Keratinocyte (primary cell): Measurements from ENCODE around the gene GRAMD1B. TPM values are rescaled to one million over a fixed set of nuclear protein-coding genes. Genes with fewer than 3 reads are reported as not detected.

Source experiments
- DNase-seq: peaks from one replicate; pipeline ENCODE4 v3.0.0-alpha.2; 2011; ENCODE audit warnings: low read depth, missing footprints, low spot score
- FAIRE-seq: peaks from 2 replicates; lab custom pipeline; 2011; peaks lifted over from hg19 to GRCh38; lab: Jason Lieb, UNC
- H2AFZ ChIP-seq: 2 replicates; pipeline ENCODE4 v1.6.0; 2012; ENCODE audit warnings: low read length, control low read depth, inconsistent platforms; ENCODE audit not compliant: control insufficient read depth
- H3K27ac ChIP-seq: 2 replicates; pipeline ENCODE4 v1.5.1; 2011; ENCODE audit warnings: low read length; ENCODE audit not compliant: control insufficient read depth, insufficient read depth
- H3K27me3 ChIP-seq: 3 replicates; pipeline ENCODE4 v1.6.0; 2011; ENCODE audit warnings: low read length; ENCODE audit not compliant: control insufficient read depth, insufficient read depth; ENCODE audit errors: extremely low read depth
- H3K36me3 ChIP-seq, 2 experiments: 2 replicates in 1 of 2; 3 replicates in 1 of 2; pipeline ENCODE4 v1.5.1; 2011; ENCODE audit warnings: low read length in 2 of 2, mild to moderate bottlenecking in 1 of 2; ENCODE audit not compliant: control insufficient read depth in 2 of 2, insufficient read depth in 2 of 2; ENCODE audit errors: extremely low read depth in 1 of 2
- H3K4me1 ChIP-seq: 3 replicates; pipeline ENCODE4 v1.5.1; 2011; ENCODE audit warnings: low read length; ENCODE audit not compliant: control insufficient read depth, insufficient read depth; ENCODE audit errors: extremely low read depth
- H3K4me2 ChIP-seq: 3 replicates; pipeline ENCODE4 v1.6.0; 2011; ENCODE audit warnings: low read depth, low read length; ENCODE audit not compliant: control insufficient read depth, insufficient read depth; ENCODE audit errors: extremely low read depth
- H3K4me3 ChIP-seq, 3 experiments: fragments of 200-600 bp in 1 of 3; sonication (generic) in 1 of 3; 2 replicates in 2 of 3; 3 replicates in 1 of 3; pipeline ENCODE4 v1.5.1; 2011 to 2016; ENCODE audit warnings: low read length in 3 of 3, mild to moderate bottlenecking in 3 of 3, control low read depth in 2 of 3, inconsistent platforms in 1 of 3, low read depth in 1 of 3, mixed read lengths in 1 of 3, mixed run types in 1 of 3, moderate library complexity in 1 of 3; ENCODE audit not compliant: control insufficient read depth in 2 of 3, insufficient read depth in 2 of 3; ENCODE audit errors: extremely low read depth in 1 of 3
- H3K79me2 ChIP-seq: 2 replicates; pipeline ENCODE4 v1.6.0; 2012; ENCODE audit warnings: low read length; ENCODE audit not compliant: control insufficient read depth, insufficient read depth
- H3K9ac ChIP-seq: 3 replicates; pipeline ENCODE4 v1.6.0; 2011; ENCODE audit warnings: low read length; ENCODE audit not compliant: control insufficient read depth, insufficient read depth; ENCODE audit errors: extremely low read depth
- H3K9me1 ChIP-seq: 3 replicates; pipeline ENCODE4 v1.6.0; 2011; ENCODE audit warnings: low read length; ENCODE audit not compliant: control insufficient read depth, insufficient read depth; ENCODE audit errors: extremely low read depth
- H3K9me3 ChIP-seq: 2 replicates; pipeline ENCODE4 v1.5.1; 2012; ENCODE audit warnings: low read depth, low read length; ENCODE audit not compliant: control insufficient read depth
- H4K20me1 ChIP-seq: 3 replicates; pipeline ENCODE4 v1.6.0; 2011; ENCODE audit warnings: low read length; ENCODE audit not compliant: control insufficient read depth, insufficient read depth; ENCODE audit errors: extremely low read depth
- CTCF ChIP-seq, 3 experiments: IDR thresholded peaks in 1 of 3; conservative IDR thresholded peaks in 1 of 3; optimal IDR thresholded peaks in 1 of 3; 2 replicates in 2 of 3; 3 replicates in 1 of 3; pipeline versions ENCODE3 to v1.5.1; 2011; ENCODE audit warnings: low read length in 3 of 3, mild to moderate bottlenecking in 3 of 3, moderate library complexity in 2 of 3, control low read depth in 1 of 3, inconsistent platforms in 1 of 3; ENCODE audit not compliant: insufficient read depth in 2 of 3; ENCODE audit errors: extremely low read depth in 1 of 3
- EZH2 ChIP-seq: IDR thresholded peaks from one replicate; pipeline ENCODE4 v1.6.1; 2012; ENCODE audit warnings: inconsistent platforms, mild to moderate bottlenecking, low read length, moderate library complexity
- dilution Hi-C: fragments of 300-500 bp; cut with MboI; formaldehyde crosslinking; loops from one replicate; pipeline ENCODE4 v1.7.0; 2020; ENCODE audit warnings: low sequenced_read_pairs; ENCODE audit not compliant: extremely low pct_ligation_motif_present
- polyA plus RNA-seq, 5 experiments: library from polyadenylated mRNA; depleted of rRNA in 3 of 5; stranded (reverse) in 3 of 5; stranded (forward) in 1 of 5; unstranded in 1 of 5; fragments of >200 nt; gene quantifications; 1 replicate in 1 of 5; 2 replicates in 3 of 5; 3 replicates in 1 of 5; pipeline versions ENCODE4 v1.2.1 to v1.2.3, GENCODE V29; 2011 to 2012; ENCODE audit warnings: missing spikeins in 2 of 5, low read depth in 1 of 5, low replicate concordance in 1 of 5

GRAMD1B gene
- polyA plus RNA-seq, 1 donor (not counting 4 experiments of a cell fraction or from before 2014, with no cell fraction given), result 0.04 TPM

- no peaks in the 10 kb centered on the region for H3K27me3 ChIP-seq
- H3K79me2 ChIP-seq, result no peaks in the 10 kb centered on the region
- H3K4me2 ChIP-seq, result no peak overlapping the region
- H3K27ac ChIP-seq, result no peak overlapping the region
- no peak overlapping the region for H2AFZ ChIP-seq
- no peak overlapping the region for H3K4me3 ChIP-seq
- dilution Hi-C loops, result no loop called here
- no peaks in the 10 kb centered on the region for H3K9me3 ChIP-seq
- no peaks in the 10 kb centered on the region for H4K20me1 ChIP-seq
- H3K4me1 ChIP-seq, result peaks cover 12% of the 10 kb centered on the region
- no peaks in the 10 kb centered on the region for H3K9me1 ChIP-seq
- no peak for TF ChIP-seq EZH2
- TF ChIP-seq CTCF (optimal IDR thresholded peaks at IDR 0.05 in 1 of 3, IDR thresholded peaks at IDR 0.05 in 1 of 3, conservative IDR thresholded peaks at IDR 0.05 in 1 of 3; ENCODE audit: extremely low read depth in 1 of 3, insufficient read depth in 2 of 3, low read length in 3 of 3), result no peak
- H3K9ac ChIP-seq, result no peak overlapping the region
- H3K36me3 ChIP-seq, result no peaks in the 10 kb centered on the region
- FAIRE-seq, result no peak
- no peak for DNase-seq
Observed at GRCh38 chr11:123484448-123484847, 54.4 kb downstream of the GRAMD1B start.

GRCh38 chr11:123487157-123487744, 57.2 kb downstream of the GRAMD1B start:
- Histone ChIP-seq H3K9me3 (no peaks in the 10 kb centered on the region), H3K27me3 (no peaks in the 10 kb centered on the region), H3K79me2 (no peaks in the 10 kb centered on the region), H3K36me3 (no peaks in the 10 kb centered on the region), H2AFZ (no peak overlapping the region), H3K4me3 (no peak overlapping the region), H3K4me2 (no peak overlapping the region), H3K4me1 (peaks cover 12% of the 10 kb centered on the region), H4K20me1 (no peaks in the 10 kb centered on the region), H3K9ac (no peak overlapping the region), H3K9me1 (no peaks in the 10 kb centered on the region), H3K27ac (no peak overlapping the region)
- TF ChIP-seq EZH2 (no peak), CTCF (optimal IDR thresholded peaks at IDR 0.05 in 1 of 3, IDR thresholded peaks at IDR 0.05 in 1 of 3, conservative IDR thresholded peaks at IDR 0.05 in 1 of 3; ENCODE audit: extremely low read depth in 1 of 3, insufficient read depth in 2 of 3, low read length in 3 of 3) (no peak)
- FAIRE-seq (no peak), DNase-seq (no peak)
- dilution Hi-C loops, result no loop called here
